Right ventricle myocardium inferior (tissue), 1 donor: Measurements from ENCODE around the gene NAV1. TPM values are rescaled to one million over a fixed set of nuclear protein-coding genes. Genes with fewer than 3 reads are reported as not detected.
A peak's percentile ranks its signal among the peaks of the same experiment; 100 is the strongest.

Experiments
- ATAC-seq: fragments of 200-7000 bp; cut with Tn5 transposase; one replicate; pipeline ENCODE4 v1.9.1; 2020; ENCODE audit warnings: mild to moderate bottlenecking, moderate library complexity
- DNase-seq: peaks from one replicate; pipeline ENCODE4 v3.0.0; 2021; ENCODE audit errors: missing footprints
- intact Hi-C: fragments of 100-400 bp; cut with DNase I; formaldehyde crosslinking; loops from one replicate; pipeline ENCODE4 v1.11.0; 2022
- total RNA-seq: library from RNA; stranded (reverse); fragmentation: NEBNext Ultra II Directional; extraction: Animal tissue kit (Norgen Biotek cat#: 25700); gene quantifications from one replicate; pipeline ENCODE4 v1.2.1, GENCODE V29; 2021
- donor health status: DM: no; HTN: yes; CAD: no; lungs with severe emphysema.

NAV1 gene
- total RNA-seq, 1 donor from 2014 or later, result 69.0 TPM

DNA sequence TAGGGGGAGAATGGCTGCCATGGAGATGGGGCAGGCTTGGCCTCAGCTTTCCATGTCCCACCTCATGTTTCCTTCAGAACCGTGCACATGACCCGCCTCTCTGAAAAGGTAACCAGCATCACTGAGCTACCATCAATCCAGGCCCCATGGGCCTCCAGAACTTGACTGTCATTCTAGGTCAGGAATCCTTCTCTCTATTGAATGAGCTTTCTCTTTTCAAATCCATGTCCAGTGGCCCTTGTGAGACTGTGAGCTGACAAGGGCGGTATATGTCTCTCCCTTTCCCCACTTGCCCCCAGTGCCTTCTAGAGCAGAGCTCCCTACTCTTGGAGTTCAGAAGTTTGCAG, 36.4 kb upstream of the NAV1 start:
- ATAC-seq, result no peak
- no peak for DNase-seq
- intact Hi-C loops, result no loop called here

DNA sequence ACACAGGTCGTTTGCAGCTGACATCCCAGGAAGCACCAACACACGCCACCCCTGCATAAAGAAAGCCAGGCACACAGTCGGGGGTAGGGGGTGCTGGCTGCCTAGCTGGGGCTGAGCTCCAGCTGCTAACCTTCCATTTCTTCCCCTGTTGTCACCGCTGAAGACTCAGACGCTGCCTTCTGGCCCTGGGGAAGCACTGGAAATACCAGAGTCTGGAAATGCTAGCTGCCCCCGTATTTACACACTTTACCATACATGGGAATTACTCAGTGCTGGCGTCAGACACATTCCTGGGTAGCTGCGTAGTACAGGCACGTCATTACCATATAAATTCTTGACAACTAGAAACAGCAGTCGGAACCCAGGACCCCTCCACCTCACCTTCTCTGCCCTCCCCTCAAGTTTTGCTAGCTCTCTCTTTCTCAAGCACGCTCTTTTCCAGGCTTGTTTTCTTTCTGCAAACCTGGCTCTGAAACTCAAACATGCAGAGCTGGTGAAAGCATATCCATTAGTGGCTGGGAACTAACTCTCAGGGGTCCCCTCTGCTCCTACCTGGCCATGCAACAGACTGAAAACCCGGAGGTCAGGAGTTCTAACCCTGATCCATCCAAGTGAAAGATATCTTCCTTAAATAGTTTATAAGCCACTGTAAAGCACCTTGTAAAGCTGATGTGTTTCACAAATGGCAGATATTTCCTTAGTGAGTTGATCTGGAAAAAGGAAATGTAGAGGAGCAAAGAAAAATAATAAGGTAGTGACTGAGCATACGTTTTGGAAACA, 35.3 kb upstream of the NAV1 start:
- intact Hi-C loops, result no loop called here
- no peak for ATAC-seq
- DNase-seq, result no peak

DNA sequence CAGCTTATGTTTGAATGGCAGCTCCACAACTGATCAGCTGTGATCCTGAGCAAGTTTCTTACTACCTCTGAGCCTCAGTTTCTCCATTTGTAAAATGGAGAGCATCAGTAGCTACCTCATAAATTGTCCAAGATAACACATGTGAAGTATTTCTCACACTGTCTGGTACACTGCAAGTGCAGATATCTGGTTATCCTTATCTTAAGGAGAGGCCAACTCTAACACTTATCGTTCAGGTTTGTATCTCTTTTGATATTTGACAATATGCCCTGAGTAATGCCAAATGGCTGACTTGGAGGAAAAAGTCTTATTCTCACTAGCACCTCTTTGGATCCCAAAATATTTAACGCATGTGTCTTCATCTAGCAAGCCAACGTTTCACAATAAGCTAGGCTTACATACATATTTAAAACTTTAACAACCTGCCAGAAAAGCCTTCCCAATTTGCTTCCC, 34.7 kb upstream of the NAV1 start:
- DNase-seq (no peak), ATAC-seq (no peak)
- intact Hi-C loops, result no loop called here

DNA sequence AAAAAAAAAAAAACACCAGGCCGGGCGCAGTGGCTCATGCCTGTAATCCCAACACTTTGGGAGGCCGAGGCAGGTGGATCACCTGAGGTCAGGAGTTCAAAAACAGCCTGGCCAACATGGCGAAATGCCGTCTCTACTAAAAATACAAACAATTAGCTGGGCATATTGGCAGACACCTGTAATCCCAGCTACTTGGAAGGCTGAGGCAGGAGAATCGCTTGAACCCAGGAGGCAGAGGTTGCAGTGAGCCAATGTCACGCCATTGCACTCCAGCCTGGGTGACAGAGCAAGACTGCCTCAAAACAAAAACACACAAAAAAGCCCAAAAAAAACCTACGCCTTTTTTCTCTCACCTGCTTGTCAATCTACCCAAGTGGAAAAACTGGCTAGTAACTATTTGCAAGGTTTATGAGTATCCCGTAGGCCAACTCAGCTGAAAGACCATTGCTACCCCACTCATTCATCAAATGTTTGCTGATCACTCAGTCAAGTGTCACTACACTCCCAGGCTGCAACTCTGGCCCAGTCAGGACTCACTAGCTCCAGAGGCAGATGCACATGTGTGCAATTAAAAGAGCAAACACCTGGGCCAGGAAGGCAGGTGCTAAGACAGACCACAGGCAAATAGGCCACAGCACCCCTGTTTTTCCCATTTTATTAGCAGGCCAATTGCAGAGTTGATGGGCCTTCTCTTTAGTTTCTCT, 34.0 kb upstream of the NAV1 start:
- no peak for DNase-seq
- intact Hi-C loops, result no loop called here
- ATAC-seq, result no peak

DNA sequence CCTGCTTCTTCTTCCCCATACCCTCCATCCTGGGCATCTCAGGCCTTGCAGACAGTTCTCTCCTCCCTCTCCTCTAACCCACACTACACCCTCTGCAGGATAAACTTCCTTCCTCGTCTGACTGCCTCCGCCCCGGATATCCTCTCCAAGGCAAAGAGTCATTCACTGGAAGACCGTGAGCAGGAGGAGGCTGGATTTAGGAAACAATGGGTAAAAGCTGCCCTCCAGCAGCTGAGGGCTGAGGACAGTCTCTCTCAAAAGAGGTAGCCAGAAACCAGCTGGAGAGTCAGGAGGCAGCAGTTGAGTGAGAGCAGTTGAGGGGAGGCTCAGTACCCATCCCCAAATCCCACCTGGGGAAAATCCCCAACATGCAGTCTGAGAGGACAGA, 33.4 kb upstream of the NAV1 start:
- no peak for ATAC-seq
- DNase-seq, result no peak
- intact Hi-C loops, result no loop called here

DNA sequence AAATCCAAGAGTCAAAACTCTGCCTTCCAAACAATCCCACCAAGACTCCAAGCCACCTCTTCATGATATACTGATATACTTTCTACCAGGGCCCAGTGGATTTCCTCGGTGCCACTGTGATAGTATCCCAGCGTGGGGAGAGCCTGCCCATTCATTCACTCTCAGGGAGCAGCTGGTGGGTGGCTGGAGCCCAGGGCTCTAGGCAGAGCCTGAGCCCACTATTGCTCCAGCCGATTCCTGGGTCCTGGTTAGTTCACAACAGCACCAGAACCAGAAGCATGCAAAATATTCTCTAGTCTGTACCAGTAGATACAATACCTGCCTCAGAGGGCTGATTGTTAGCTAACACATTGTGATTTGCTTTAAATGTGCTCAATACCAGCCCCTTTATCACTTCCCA, 32.8 kb upstream of the NAV1 start:
- intact Hi-C loops, result no loop called here
- ATAC-seq, result no peak
- no peak for DNase-seq

DNA sequence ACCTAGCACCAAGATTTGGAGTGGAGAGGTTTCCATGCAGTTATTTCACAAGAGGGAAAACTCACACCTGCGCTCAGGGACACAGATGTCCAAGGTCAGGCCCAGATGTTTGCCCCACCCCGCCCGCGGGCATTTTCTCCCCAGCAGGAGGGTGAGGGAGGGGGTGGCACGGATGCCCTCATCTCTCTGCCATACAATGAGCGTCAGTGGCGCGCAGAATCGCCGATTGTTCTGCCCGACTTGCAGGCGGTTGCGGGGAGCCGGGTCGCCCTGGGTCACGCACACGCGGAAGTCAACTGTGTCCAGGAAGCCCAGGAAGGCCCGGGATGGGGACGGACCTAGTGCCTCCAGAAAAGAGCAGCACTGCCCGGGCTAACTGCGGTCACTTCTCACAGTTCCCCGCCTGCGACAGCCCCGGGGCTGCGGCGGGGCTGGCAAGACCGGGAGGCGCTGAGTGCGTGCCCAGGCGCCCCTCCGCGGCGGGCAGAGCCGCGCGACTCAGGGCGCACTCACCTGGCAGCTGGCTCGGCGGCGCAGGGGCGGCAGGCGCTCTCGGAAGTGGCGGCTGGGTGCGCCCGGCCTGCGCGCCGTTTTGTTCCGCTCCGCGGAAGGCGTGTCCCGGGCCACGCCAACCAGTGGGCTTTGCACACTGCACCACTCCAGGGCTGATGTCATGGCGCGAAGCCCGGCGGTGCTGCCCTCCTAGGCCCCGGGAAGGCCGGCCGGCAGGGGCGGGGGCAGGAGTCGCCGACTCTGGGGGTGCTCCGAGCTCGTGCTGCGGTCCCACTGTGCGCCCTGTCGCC, 32.2 kb upstream of the NAV1 start, which contains the start of gene CSRP1:
Gene CSRP1, minus strand, starts transcription at position 567 of the 803 bp plus-strand sequence. CDS start 10,820 bp downstream, outside the sequence.
- intact Hi-C loops, result no loop called here
- ATAC-seq (peak; percentile 94), DNase-seq (peak; percentile 92)

DNA sequence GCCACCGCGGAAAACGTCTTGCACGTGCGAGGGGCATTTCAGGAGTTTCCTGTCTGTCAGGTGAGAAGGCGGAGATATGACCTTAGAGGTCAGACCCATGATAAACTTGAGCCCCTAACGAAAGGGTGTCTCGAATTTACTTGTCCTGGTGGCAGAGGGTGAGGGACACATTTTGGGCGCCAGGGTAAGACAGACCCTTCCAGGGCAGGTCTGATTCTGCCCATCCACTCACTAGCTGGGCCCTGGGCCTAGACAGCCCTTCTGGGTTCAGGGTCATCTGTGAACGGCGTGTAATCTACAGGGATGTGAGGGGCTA, 31.6 kb upstream of the NAV1 start:
- intact Hi-C loops, result no loop called here
- no peak for ATAC-seq
- no peak for DNase-seq

DNA sequence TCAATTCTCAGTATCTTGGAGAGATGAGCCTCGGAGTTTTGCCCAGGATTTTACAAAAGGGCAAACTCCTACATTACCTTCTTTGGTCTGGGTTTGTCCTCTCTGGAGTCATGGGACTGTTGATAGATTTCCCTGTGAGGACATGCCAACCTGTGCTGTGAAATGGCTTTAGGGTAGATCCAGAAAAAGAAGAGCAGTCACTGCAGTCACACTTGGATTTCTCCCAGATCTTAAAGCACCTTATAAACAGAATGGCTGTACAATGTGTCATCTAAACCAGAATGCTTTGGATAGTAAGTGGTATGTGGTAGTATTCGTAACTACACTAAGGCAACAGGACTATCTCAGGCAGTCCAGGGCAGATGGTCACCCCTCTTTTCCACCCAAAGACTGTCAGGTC, 30.1 kb upstream of the NAV1 start:
- intact Hi-C loops, result no loop called here
- no peak for ATAC-seq

DNA sequence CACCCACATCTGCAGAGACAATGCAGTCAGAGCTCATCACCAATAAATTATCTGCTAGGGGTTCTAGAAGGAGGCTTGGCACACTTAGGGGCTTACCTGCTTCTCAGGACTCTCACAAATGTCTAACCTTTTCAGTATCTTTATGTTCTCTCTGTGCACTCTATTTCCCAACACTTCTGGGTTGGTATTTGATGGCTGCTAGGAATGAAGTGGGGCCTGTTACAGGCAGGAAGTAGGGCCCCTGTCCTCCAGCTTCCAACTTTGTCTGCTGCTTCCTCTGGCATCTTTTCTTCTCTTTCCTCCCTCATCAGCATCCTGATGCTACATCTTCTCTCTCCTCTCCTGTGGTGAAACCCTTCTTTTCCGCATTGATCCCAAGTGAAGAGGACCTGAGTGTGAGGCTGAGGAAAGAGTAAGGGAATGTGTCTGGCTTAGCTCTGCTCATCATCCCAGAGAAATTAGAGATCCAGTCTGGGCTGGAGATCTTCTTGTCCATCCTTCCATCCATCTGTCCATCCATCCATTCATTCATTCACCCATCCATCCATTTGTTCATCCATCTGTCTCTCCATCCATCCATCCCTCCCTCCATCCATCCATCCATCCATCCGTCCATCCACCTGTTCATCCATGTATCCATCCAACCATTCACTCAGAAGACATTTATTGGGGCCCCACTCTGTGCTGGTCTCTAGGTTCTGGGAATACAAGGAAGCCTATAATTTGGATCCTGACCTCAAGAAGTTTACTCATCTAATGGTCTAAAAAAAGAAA, 29.1 kb upstream of the NAV1 start:
- DNase-seq, result no peak
- intact Hi-C loops, result no loop called here
- no peak for ATAC-seq

More for the DNA sequence above, 30.1 kb upstream of the NAV1 start:
- no peak for DNase-seq

DNA sequence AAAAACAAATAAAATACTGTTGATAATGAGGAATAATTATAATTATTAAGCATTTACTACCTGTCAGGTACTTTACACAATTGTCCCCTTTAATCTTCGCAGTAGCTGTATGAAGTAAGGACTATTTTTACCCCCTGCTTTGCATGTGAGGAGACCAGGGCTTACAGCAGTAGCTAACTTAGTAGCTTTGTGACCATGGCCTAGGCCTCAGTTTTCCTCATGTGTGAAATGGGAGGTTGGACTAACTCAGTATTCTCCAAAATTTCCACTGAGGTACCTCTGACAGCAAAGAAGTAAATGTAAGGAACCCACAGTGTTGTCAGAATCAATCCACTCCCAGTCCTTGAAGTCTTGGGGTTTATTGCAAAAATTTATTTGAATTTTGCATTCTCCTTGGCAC, 28.2 kb upstream of the NAV1 start:
- DNase-seq, result no peak
- intact Hi-C loops, result no loop called here
- ATAC-seq, result no peak

DNA sequence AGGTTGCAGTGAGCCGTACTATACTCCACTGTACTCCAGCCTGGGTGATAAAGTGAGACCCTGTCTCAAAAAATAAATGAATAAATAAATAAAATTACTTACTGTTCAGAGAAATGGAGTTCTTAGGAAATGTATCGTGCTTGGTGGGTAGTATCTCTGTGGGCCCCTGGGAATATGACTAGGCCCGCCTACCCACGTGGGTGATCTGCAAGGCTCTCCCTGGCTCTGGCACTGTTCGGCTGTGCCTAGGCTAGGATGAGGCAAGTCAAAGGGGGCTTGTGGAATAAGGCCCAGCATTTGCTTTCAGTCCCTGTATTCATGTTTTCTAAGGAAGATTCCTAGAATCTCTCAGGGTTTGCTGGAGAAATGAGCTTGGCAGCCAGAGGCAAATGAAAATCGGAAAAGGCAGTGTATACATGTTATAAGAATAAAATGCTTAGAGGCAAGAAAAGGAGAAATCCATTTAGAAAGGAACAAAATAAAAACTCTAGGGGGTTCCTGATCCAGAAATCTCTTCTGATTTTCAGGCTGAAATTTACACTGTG, 27.5 kb upstream of the NAV1 start:
- no peak for ATAC-seq
- DNase-seq, result no peak
- intact Hi-C loops, result no loop called here

DNA sequence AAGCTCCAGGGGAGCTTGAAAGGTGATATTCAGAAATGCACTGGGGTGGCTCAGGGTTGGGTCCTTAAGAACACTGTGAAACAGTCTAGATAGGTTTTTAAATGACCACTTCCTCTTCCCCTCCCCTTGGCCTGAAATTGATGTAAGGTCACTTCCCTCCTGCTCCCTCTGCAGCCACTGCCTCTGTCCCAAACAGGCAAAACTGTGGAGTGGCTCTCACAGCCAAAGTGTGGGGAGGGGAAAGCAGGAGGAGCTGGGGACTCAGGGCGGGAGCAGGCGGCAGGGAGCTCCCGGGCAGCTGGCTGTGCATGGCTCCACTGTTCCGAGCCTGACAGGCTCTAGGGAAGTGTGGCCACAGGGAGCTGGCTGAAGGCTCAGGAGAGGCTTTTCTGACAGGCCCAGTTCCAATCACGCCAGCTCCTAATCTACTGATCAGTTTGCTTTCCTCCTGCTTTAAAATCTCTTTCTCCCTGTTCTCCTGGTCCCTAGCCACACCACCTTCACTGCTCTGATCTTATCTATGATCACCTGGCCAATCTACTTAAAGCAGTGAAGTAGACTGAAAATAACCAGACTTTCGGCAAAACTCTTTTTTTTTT, 26.9 kb upstream of the NAV1 start:
- ATAC-seq, result peak; percentile 86
- peak; percentile 86 for DNase-seq
- intact Hi-C loops, result loop anchor here (2.0 kb wide), 1 partner anchor 63 kb away; no protein-coding TSS in a partner anchor

DNA sequence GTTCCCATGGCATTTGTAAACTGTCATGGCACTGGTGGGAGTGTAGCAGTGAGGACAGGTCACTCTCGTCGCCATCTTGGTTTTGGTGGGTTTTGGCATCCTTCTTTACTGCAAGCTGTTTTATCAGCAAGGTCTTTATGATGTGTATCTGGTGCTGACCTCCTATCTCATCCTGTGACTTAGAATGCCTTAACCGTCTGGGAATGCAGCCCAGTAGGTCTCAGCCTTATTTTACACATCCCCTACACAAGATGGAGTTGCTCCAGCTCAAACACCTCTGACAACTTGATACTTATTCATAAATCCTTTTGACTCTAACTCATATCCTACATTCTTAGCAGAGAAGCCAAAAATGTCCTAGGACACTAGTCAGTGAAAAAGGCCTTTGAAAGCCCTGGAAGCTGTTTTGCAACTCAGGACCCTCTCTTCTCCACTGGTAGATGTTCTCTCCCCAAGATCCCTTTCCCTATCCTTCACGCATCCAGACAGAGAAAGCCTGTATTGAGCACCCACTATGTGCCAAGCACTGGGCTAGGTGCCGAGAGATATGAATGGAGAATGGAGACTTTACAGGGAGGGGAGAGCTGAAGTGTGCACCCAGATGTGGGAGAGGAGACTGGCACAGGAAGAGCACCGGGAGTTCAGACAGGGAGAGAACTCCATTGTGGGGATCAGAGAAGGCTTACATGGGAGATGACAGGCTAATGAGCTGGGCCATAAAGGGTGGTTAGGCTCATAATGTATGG, 25.3 kb upstream of the NAV1 start:
- no peak for ATAC-seq
- intact Hi-C loops, result loop anchor here (1.0 to 2.0 kb wide), 2 partner anchors 31 to 65 kb away; no protein-coding TSS in a partner anchor
- DNase-seq, result no peak

DNA sequence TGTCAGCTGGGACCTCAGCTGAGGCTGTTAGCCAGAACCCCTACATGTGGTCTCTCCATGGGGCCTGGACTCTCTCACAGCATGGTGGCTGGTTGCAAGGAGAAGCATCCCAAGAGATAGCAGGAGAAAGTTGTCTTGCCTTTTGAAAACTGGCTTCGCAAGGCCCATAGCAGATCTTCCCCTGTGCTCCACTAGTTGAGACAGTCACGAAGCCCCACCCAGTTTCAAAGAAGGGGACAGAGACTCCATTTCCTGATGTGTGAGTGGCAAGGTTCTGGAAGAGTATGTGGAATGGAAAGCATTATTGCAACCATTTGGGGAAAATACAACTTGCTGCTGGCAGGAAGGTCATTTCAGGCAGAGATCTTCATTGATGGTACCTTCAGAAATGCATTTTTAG, 24.5 kb upstream of the NAV1 start:
- DNase-seq (no peak), ATAC-seq (no peak)
- intact Hi-C loops, result no loop called here

DNA sequence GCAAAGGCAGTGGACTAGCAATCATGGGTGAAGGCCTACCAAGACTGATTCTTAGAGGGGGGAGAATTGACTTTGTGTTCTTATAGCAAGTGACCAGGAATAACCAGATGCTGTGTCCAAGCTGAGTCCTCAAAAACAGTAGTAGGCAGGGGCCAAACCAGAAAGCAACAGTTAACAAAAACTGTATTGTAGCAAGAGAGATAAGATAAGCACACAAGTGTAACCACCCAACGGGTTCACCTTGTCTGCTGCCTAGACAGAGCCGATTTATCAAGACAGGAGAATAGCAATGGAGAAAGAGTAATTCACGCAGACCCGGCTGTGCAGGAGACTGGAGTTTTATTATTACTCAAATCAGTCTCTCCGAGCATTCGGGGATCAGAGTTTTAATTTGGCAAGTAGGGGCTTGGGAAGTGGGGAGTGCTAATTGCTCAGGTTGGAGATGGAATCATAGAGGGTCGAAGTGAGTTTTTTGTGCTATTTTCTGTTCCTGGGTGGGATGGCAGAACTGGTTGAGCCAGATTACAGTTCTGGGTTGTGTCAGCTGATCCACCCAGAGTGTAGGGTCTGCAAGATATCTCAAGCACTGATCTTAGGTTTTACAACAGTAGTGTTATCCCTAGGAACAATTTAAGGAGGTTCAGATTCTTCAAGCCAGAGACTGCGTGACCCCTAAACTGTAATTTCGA, 23.7 kb upstream of the NAV1 start:
- no peak for ATAC-seq
- no peak for DNase-seq
- intact Hi-C loops, result no loop called here

DNA sequence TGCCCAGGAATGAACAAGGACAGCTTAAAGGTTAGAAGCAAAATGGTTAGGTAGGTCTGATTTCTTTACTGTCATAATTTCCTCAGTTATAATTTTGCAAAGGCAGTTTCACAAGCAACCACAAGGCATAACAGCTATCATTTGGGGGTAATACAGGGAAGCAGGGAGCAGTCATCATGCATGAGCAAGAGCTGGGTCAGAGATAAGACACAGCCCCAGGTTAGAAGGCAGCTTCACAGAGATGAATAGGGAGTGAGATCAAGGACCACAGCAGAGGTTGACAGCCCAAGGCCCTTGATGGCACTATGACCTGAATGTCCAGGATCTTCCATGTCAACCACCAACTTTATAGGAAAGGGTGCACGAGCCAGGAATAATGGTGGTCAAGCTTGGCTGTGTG, 23.0 kb upstream of the NAV1 start:
- intact Hi-C loops, result no loop called here
- ATAC-seq (no peak), DNase-seq (no peak)
